Smooth muscle cell (in vitro differentiated cells): ENCODE measurements around the gene DNMT3L. TPM values are rescaled to one million over a fixed set of nuclear protein-coding genes. Genes with fewer than 3 reads are reported as not detected.
A peak's percentile ranks its signal among the peaks of the same experiment; 100 is the strongest.
"Not testable (repeated sequence)": the region's sequence is repeated elsewhere in the genome, so short reads cannot be mapped to it uniquely, and the experiment has no call there.

Experiments used
- DNase-seq: peaks from one replicate; lab custom pipeline; 2025; ENCODE audit not compliant: unreplicated experiment; lab: John Stamatoyannopoulos, UW
- H2AFZ ChIP-seq: fragments of 200-600 bp; sonication (generic); 2 replicates; pipeline ENCODE4 v1.6.0; 2016; ENCODE audit warnings: antibody characterized with exemption, low read depth, mild to moderate bottlenecking
- H3F3A ChIP-seq: fragments of 200-600 bp; sonication (generic); 2 replicates; pipeline ENCODE4 v1.6.0; 2017; ENCODE audit warnings: antibody characterized with exemption, low read depth
- H3K27ac ChIP-seq: fragments of 200-600 bp; sonication (generic); 2 replicates; pipeline ENCODE4 v1.5.1; 2016; ENCODE audit warnings: low read depth, mild to moderate bottlenecking
- H3K27me3 ChIP-seq: fragments of 200-600 bp; sonication (generic); 2 replicates; pipeline ENCODE4 v1.6.1; 2016; ENCODE audit warnings: low read depth, mild to moderate bottlenecking
- H3K36me3 ChIP-seq: fragments of 200-600 bp; sonication (generic); 2 replicates; pipeline ENCODE4 v1.5.1; 2016; ENCODE audit warnings: low read depth
- H3K4me1 ChIP-seq: fragments of 200-600 bp; sonication (generic); 2 replicates; pipeline ENCODE4 v1.5.1; 2016; ENCODE audit warnings: low read depth
- H3K4me2 ChIP-seq: fragments of 200-600 bp; sonication (generic); 2 replicates; pipeline ENCODE4 v1.6.0; 2016; ENCODE audit warnings: mild to moderate bottlenecking
- H3K4me3 ChIP-seq: fragments of 200-600 bp; sonication (generic); 2 replicates; pipeline ENCODE4 v1.5.1; 2016; ENCODE audit warnings: mild to moderate bottlenecking
- H3K79me2 ChIP-seq: fragments of 200-600 bp; sonication (generic); 2 replicates; pipeline ENCODE4 v1.6.0; 2016; ENCODE audit warnings: low read depth, mild to moderate bottlenecking
- H3K9ac ChIP-seq: fragments of 200-600 bp; sonication (generic); 2 replicates; pipeline ENCODE4 v1.6.0; 2016; ENCODE audit warnings: low read depth
- H3K9me3 ChIP-seq: fragments of 200-600 bp; sonication (generic); replicated peaks from 2 replicates; pipeline ENCODE4 v1.5.1; 2016; ENCODE audit warnings: low read depth
- H4K20me1 ChIP-seq: fragments of 200-600 bp; sonication (generic); 2 replicates; pipeline ENCODE4 v1.6.0; 2016; ENCODE audit warnings: low read depth
- CTCF ChIP-seq: fragments of 200-600 bp; sonication (generic); IDR thresholded peaks from 2 replicates; pipeline ENCODE4 v1.5.1; 2017; ENCODE audit warnings: borderline replicate concordance, mild to moderate bottlenecking, antibody characterized with exemption; ENCODE audit not compliant: insufficient read depth, poor library complexity, severe bottlenecking
- WGBS: methylation state at CpG from one replicate; pipeline ENCODE4 v1.1.7; 2016; ENCODE audit warnings: low lambda C conversion rate; 5-methylcytosine and 5-hydroxymethylcytosine counted together
- polyA plus RNA-seq: library from polyadenylated mRNA; unstranded; fragments of >200 nt; fragmentation: Nextera tagmentation; extraction: Ambion mirVana; gene quantifications from 2 replicates; pipeline ENCODE4 v1.2.1, GENCODE V29; 2016
- total RNA-seq: library from RNA; depleted of rRNA; stranded (reverse); fragments of >200 nt; gene quantifications from 2 replicates; pipeline ENCODE4 v1.2.3, GENCODE V29; 2014

Gene DNMT3L
- total and polyA plus RNA-seq, 2 experiments from 2014 or later, result not detected

- H3K4me2 ChIP-seq, result peak within 1 kb of the TSS; percentile 88
- DNase-seq, result peak; percentile 29
- H3K79me2 ChIP-seq, result no peaks in the 10 kb centered on the region
- H3F3A ChIP-seq, result no peaks in the 10 kb centered on the region
- no peak for TF ChIP-seq CTCF
- H3K36me3 ChIP-seq, result no peaks in the 10 kb centered on the region
- peaks cover 11% of the 10 kb centered on the region for H3K4me1 ChIP-seq
- peak within 1 kb of the TSS; percentile 42 for H3K4me3 ChIP-seq
- H4K20me1 ChIP-seq, result no peaks in the 10 kb centered on the region
- no peaks in the 10 kb centered on the region for H3K9me3 ChIP-seq
- no peak within 1 kb of the TSS for H3K9ac ChIP-seq
- peak within 1 kb of the TSS; percentile 75 for H2AFZ ChIP-seq
- WGBS, result 41% methylated on average over 55 of the region's 56 CpGs
- no peak within 1 kb of the TSS for H3K27ac ChIP-seq
- no peaks in the 10 kb centered on the region for H3K27me3 ChIP-seq
Measured at GRCh38 chr21:44285138-44285992, 23.7 kb upstream of the DNMT3L start, which contains the start of gene AIRE. AIRE (plus strand) TSS chr21:44285876; CDS start chr21:44286007, 131 bp downstream.

- no peaks in the 10 kb centered on the region for H4K20me1 ChIP-seq
- H3K79me2 ChIP-seq, result no peaks in the 10 kb centered on the region
- H3K4me1 ChIP-seq, result peaks cover 11% of the 10 kb centered on the region
- peak overlapping the region; percentile 12 for H3K4me2 ChIP-seq
- H3K9me3 ChIP-seq, result no peaks in the 10 kb centered on the region
- H3K4me3 ChIP-seq, result no peak overlapping the region
- H3K27me3 ChIP-seq, result no peaks in the 10 kb centered on the region
- no peaks in the 10 kb centered on the region for H3F3A ChIP-seq
- WGBS, result 75% methylated on average over 11 of the region's 11 CpGs
- DNase-seq, result no peak
- TF ChIP-seq CTCF, result no peak
- H3K9ac ChIP-seq, result no peak overlapping the region
- no peak overlapping the region for H3K27ac ChIP-seq
- no peak overlapping the region for H2AFZ ChIP-seq
- H3K36me3 ChIP-seq, result no peaks in the 10 kb centered on the region
Measured at GRCh38 chr21:44283948-44284347, 22.3 kb upstream of the DNMT3L start.

GRCh38 chr21:44283211-44283785 lies 21.6 kb upstream of the DNMT3L start:
- not testable (repeated sequence) for H3K4me3 ChIP-seq, DNase-seq

GRCh38 chr21:44282370-44282769 lies 20.7 kb upstream of the DNMT3L start:
- Histone ChIP-seq H3K9ac (no peak overlapping the region), H3K4me2 (no peak overlapping the region), H2AFZ (no peak overlapping the region), H3K4me3 (no peak overlapping the region), H3K9me3 (no peaks in the 10 kb centered on the region), H3K27ac (no peak overlapping the region), H3K4me1 (peaks cover 11% of the 10 kb centered on the region), H3F3A (no peaks in the 10 kb centered on the region), H3K36me3 (no peaks in the 10 kb centered on the region), H4K20me1 (no peaks in the 10 kb centered on the region), H3K79me2 (no peaks in the 10 kb centered on the region), H3K27me3 (no peaks in the 10 kb centered on the region)
- WGBS, result 91% methylated on average over 9 of the region's 9 CpGs
- DNase-seq, result no peak
- TF ChIP-seq CTCF, result no peak

More at GRCh38 chr21:44283211-44283785, 21.6 kb upstream of the DNMT3L start:
- H3K27ac ChIP-seq, H3F3A ChIP-seq, H3K9ac ChIP-seq, H3K36me3 ChIP-seq, H4K20me1 ChIP-seq, H3K9me3 ChIP-seq, H3K79me2 ChIP-seq, H2AFZ ChIP-seq, H3K27me3 ChIP-seq: not testable (repeated sequence)
- peaks cover 11% of the 10 kb centered on the region for H3K4me1 ChIP-seq
- H3K4me2 ChIP-seq, result peak overlapping the region; percentile 12
- WGBS, result 21% methylated on average over 11 of the region's 11 CpGs
